SK-MEL-5 (cell line): ENCODE data around the gene HNRNPU. TPM values are rescaled to one million over a fixed set of nuclear protein-coding genes. Genes with fewer than 3 reads are reported as not detected.
A peak's percentile ranks its signal among the peaks of the same experiment; 100 is the strongest.

Experiments used
- DNase-seq: peaks from one replicate; pipeline ENCODE4 v3.0.0-alpha.2; 2016; ENCODE audit warnings: low read depth, low spot score
- in situ Hi-C: cut with HindIII; loops from 2 replicates; pipeline ENCODE4 v1.10.0; 2016; ENCODE audit warnings: low sequenced_read_pairs, high pct_unique_total_duplicates, low pct_unique_long_range_greater_than_20kb
- polyA plus RNA-seq, 2 experiments: library from polyadenylated mRNA; depleted of rRNA; stranded (reverse); fragments of >200 nt; gene quantifications; 2 replicates each; pipeline ENCODE4 v1.2.3, GENCODE V29; 2015
- total RNA-seq: library from RNA; depleted of rRNA; stranded (reverse); fragments of >200 nt; shearing (Covaris generic); gene quantifications from 2 replicates; pipeline ENCODE4 v1.2.3, GENCODE V29; 2014; rRNA removed

HNRNPU gene
- 221 and 282 TPM in 2 replicates for total RNA-seq
- polyA plus RNA-seq (2015; cell fraction: cytosol; rRNA removed): 282 and 321 TPM in 2 replicates
- 211 and 304 TPM in 2 replicates for polyA plus RNA-seq (2015; cell fraction: nucleus; rRNA removed)

DNA sequence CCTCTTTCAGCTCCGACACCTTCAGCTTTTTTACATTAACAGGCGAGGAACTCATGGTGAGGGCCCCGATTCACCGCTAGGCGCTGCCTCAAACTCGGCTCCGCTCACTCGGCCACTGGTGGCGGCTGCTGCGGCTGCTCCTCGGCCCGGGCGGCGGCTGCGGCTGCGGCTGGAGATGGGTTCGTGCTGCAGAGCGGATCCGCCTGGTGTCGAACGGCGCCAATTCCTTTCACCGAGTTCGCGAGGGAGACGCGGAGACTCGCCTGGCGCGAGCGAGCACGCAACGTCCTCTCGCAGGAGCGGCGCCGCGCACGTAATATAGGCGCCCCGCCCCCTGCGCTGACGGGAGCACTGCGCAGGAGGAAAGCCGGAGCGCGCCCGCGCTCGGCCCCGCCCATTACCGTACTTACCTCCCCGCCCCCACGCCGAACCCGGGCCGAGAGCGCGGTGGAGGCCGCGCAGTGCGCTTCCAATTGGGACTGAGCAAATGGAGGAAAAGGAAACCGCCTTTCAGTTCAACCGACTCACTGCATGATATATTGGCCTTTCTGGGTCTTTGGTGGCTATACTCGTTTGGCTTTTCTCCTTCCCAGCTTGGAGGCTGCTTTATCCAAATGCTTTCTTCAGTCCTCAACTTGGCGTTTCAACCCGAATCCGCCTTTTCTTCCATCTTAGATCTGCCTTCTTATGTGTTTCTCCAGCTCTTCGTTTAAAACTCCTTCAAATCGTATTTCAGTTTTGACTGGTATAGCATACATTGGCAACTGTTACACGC, at the start of gene HNRNPU:
Gene HNRNPU, minus strand, starts transcription at position 291 of the 775 bp plus-strand sequence. Its CDS starts 236 bp downstream, at position 55.
- DNase-seq: peak; percentile 94
- in situ Hi-C loops: no loop called here

DNA sequence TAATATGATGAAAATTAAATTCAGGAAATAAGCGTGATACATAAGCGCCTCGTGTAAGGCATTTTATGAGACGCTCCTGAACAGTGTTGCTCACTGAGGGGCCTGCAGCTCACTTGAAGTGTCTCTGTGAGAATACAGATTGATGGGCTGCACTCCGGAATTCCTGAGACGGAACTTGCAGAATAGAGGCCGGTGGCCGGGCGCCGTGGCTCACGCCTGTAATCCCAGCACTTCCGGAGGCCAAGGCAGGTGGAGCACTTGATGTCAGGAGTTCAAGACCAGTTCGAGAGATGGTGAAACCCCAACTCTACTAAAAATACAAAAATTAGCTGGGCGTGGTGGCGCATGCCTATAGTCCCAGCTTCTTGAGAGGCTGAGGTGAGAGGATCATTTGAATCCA, 49.5 kb upstream of the HNRNPU start:
- in situ Hi-C loops: no loop called here
- DNase-seq: no peak

DNA sequence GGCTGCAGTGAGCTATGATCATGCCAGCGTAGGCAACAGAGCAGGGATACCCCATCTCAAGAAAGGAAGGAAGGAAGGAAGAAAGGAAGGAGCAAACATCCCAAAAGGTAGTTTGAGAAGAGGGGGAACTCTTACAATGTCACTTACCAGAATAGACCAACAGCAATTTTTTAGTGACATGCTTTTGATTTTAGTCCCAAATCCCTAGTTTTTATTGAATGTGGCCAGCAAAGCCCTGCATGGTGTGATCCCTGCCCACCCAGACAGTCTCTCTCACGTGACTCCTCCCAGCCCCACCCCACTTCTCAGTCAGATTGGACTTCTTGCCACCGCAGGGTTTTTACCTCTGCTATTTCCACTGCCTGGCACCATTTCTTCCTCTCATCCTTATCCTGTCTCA, 39.8 kb upstream of the HNRNPU start:
- in situ Hi-C loops: no loop called here
- DNase-seq: no peak

DNA sequence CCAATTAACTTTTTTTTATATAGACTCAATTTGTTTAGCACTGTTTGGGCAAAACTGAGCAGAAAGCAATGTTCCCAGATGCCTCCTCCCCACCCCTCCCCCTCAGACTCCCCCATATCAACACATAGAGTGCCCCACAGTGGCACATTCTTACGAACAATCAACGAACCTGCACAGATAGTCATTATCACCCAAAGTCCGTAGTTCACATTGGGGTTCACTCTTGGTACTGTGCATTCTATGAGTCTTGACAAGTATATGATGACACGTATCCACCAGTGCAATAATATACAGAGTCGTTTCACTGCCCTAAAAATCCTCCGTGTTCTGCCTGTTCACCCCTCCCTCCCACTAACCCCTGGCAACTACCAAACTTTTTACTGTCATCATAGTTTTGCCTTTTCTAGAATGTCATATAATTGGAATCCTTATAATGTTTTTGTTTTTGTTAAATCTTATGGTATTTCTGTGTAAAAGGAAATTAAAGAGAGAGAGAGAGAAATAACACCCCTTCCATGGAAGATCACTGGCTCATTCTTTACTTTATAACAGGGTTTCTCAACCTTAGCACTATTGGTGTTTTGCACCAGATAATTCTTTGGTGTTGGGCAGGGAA, 37.2 kb upstream of the HNRNPU start:
- in situ Hi-C loops: no loop called here

DNA sequence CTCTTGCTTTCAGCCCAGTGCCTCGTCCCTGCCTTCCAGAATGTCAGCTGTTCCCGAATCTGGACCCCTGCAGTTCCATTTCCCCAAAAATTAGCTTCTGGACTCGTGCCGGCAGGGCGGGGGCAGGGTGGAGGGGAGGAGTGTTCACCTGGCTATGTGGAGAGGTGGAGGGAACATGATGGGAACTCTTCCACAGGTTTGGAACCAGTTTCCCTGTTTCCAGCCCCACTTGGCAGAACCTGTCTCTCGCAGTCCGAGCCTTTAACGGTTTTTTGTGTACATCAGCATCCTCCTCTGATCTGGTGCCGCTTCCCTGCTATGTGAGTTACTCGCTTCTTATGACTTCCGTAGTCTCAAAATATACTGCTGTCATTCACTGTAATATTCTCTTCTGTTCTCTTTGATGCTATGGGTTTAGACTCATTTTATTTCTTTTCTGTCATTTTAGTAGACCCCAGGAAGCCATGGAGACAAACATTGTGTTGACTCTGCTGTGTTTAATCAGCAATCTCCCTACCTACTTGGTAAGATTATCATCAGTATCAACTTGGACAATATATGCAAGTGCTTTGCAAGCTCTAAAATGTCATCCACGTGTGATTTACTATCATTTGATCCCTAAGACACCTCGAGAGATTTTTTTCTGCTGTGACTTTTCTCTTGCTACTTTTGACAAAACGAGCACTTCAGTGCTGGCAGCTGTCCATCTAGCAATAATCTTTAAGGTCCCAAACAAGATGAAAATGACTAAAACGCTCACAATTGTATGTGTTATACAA, 33.3 kb upstream of the HNRNPU start:
- in situ Hi-C loops: no loop called here
- no peak for DNase-seq

More for the DNA sequence above, 37.2 kb upstream of the HNRNPU start:
- DNase-seq: no peak

DNA sequence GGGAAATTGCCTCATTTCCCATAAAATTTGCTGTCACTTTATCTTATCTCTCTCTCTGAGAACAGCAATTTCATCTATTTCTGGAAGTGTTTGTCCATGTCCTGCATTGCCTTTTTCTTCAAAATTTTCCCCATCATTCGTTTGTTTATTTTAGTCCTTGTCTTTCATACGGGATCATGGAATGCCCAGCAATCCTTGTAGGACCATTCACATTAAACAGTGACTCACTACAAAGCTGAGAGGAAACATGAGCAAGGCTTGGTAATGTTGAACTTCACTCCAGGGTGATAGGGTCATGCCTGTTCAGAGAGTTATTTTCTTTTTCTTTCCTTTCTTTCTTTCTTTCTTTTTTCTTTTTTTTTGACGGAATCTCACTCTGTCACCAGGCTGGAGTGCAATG, 32.2 kb upstream of the HNRNPU start:
- in situ Hi-C loops: no loop called here
- DNase-seq: no peak

DNA sequence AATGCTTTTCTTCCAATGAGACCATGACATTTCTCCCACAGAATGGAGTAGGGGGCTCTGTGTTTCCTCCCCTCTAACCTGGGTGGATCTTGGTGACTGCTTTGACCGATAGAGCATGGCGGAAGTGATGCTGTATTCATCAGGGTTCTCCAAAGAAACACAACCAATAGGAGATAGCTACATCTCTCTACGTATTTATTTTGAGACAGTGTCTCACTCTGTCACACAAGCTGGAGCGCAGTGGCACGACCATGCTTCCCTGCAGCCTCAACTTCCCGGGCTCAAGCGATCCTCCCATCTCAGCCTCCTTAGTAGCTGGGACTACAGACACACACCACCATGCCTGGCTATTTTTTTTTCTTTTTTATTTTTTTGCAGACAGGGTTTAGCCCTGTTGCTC, 29.5 kb upstream of the HNRNPU start:
- no peak for DNase-seq
- in situ Hi-C loops: no loop called here

DNA sequence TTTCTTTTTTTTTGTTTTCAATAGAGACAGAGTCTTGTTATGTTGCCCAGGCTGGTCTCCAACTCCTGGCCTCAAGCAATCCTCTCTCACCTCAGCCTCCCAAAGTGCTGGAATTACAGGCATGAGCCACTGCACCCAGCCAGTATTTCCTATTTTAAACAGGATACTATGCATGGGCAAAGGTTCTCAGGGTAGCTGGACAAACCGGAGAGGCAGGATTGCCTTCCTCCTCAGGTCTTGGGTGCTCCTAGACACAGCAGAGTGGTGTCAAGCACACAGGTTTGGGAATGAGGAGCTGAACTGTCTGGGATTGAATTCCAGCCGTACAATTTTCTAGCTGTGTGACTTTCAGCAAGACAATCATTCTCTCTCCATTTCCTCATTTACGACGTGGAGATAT, 22.9 kb upstream of the HNRNPU start:
- DNase-seq: no peak
- in situ Hi-C loops: no loop called here

DNA sequence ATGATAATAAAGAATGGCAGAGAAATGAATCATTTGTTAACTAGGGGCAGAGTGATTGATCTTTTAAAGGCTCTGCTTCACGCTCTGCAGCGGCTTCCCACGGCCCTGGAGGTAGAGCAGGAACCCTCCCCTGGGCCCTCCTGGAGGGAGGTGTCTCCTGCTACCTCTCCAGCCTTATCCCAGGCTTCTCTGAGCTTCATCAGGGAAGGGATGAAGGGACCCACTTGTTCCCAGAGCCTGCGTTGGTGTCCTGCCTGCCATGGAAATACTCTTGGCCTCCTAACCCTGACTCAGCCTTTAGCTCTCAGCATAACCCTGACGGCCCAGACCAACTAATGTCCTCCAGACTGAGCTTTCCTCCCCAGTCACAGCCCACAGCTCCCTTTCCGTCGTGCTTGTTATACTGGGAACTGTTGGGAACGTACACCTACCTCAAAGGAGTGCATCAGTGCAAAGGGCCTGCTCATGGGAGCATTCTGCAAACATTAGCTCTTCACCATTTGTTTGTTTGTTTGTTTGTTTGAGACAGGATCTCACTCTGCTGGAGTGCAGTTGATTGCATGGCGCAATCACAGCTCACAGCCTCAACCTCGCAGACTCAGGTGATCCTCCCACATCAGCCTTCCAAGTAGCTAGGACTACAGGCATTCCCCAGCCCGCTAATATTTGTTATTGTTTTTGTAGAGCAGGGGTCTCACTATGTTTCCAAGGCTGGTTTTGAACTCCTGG, 17.4 kb upstream of the HNRNPU start:
- in situ Hi-C loops: no loop called here
- DNase-seq: no peak

DNA sequence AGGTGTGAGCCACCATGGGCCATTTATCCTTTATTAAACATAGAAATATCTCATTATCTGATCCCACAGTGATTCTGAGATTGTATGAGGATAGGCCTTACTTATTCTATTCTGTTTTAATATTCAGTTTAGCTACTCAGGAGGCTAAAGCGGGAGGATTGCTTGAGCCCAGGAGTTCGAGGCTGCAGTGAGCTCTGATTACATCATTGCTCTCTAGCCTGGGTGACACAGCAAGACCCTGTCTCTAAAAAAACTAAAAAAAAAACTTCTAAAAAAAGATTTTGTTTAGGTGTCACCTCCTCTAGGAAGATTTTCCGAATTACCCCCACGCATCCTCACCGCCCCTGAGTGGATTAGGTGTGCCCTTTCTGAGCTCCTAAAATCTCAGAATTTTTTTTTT, 14.3 kb upstream of the HNRNPU start:
- in situ Hi-C loops: no loop called here

DNA sequence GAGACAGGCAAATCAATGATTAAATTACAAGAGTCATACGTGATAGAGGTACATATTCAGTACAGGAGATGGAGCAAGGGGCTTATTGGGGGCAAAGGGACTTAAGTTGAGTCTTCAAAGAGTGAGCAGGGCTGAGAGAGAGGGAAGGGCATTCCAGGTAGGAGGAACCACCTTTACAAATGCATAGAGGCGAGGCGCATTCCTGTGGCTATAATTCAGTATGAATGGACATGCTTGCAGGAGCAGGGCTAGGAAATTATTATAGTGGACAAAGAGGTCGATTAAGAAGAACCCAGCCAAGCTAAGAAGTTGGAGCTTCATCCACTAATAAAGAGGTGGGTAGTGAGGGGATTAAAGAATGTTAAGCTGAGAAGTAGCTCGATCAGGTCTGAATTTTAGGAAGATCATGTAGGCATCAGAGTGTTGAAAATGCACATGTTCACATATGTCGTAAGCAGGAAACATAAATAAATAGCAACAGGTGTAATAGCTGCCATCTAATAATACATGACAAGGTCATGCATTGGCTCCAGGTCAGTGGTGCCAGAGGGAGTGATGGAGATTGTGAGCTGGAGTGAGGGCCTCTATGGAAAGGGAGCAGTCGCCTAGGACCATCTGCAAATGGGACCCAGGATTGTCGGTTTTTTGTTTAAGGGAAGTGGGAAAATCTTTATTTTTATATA, 12.0 kb upstream of the HNRNPU start:
- in situ Hi-C loops: no loop called here
- DNase-seq: no peak

More for the DNA sequence above, 14.3 kb upstream of the HNRNPU start:
- no peak for DNase-seq

DNA sequence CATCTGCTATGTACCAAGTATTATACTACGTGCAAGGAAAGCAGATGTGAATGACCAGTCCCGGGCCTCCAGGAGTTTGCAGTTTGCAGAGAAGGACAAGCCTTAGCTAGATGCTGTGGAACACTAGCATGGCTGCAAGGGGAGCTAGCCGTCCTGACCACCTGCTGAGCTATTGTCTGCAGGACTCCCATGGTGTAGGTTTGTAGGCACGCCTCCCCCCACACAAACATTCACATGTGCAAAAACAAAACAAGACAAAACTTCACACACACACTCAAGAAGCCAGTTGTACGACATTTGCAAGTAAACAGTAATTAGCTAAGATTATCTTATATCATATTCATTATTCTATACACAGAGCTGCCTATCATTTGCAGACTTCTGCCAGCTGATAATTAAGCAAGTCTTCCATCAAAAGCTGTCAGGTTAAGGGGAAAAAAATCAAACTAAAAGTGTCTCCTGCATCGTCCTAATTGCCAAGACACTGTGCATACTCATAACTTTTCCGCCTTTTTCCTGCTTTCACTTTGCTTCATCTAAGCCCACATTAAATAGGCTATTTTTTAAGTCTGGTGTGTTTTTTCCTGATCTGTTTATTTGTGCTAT, 10.7 kb upstream of the HNRNPU start:
- in situ Hi-C loops: no loop called here
- no peak for DNase-seq

DNA sequence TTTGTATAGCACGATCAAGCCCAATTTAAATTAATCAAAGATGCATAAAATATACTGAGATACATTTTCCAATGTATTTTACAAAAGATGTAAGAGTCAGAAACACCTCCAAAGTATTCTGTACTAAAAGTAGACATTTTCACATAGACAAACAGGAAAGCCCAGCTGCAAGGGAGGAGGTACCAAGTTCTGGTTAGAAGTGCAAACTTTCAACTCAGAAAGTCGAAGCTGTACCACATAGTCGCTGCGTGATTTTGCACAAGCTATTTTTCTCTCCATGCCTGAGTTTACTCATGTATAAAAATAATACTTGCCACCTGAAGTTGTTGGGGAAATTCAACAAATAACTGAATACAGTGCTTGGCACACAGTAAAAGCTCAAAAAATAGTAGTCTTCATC, 5.6 kb upstream of the HNRNPU start:
- no peak for DNase-seq
- in situ Hi-C loops: no loop called here

DNA sequence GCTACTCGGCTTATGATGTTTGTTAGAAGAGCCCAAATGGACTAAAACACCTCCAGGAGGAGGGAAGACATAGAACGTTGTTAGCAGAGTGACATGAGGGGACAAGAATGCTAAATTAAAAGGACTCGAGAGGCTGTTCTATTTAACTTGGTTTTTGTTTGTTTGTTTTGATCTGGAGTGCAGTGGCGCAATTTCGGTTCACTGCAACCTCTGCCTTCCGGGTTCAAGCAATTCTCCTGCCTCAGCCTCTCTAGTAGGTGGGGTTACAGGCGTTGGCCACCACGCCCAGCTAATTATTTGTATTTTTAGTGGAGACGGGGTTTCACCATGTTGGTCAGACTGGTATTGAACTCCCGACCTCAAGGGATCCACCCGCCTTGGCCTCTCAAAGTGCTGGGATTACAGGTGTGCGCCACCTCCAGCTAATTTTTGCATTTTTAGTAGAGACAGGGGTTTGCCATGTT, 5.1 kb upstream of the HNRNPU start:
- in situ Hi-C loops: no loop called here
- DNase-seq: no peak

DNA sequence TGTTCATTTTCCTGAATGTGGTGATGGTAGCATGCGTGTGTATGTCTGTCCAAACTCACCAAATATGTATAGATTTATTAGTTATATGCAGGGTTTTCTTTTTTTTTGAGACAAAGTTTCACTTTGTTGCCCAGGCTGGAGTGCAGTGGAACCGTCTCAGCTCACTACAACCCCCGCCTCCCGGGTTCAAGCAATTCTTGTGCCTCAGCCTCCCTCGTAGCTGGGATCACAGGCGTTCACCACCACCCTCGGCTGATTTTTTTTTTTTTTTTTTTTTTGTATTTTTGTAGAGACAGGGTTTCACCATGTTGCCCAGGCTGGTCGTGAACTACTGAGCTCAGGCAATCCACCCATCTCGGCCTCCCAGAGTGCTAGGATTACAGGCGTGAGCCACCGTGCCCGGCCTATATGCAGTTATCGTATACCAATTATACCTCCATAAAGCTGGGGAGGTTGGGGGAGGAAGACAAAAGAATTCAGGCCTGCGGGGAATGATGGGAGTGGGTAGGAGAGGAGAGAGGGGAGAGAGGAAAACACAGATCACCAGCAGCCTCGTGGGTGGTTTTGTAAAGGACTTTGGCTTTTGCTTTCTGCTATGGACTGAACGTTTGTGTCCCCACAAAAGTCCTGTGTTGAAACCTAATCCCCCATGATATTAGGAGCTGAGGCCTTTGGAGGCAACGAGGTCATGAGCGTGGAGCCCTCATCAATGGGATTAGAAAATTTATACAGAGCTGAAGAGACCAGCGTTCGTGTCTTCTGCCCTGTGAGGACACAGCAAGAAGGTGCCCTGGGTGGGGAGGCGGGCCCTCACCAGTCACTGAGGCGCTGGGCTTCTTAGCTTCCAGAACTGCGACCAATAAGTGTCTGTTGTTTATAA, 4.4 kb upstream of the HNRNPU start:
- no peak for DNase-seq
- in situ Hi-C loops: no loop called here

DNA sequence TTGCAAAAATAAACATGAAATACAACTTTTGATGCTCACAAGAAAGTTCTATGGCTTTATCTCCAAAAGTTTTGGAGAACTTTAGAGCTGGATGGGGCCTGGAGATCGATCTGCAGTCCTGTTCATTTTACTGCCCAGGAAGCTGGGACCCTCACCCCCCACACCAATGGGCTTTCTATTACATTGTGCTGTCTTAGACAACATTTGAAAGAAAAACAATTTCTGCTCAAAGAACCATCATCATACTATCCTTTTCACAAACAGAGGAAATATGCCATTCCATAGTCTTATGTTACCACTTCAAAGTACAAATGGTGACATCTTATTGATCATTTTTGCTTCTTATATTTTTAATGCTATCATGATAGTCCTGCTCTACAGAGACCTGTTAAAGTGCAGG, 2.0 kb upstream of the HNRNPU start:
- no peak for DNase-seq
- in situ Hi-C loops: no loop called here
